Breast epithelium (tissue), 3 donors: Measurements from ENCODE around the gene EEF1AKMT2.

ENCODE experiments used
- POLR2A ChIP-seq: fragments of 450-650 bp; IDR thresholded peaks from one replicate; pipeline ENCODE4 v1.6.1; 2016; ENCODE audit warnings: antibody characterized with exemption, mild to moderate bottlenecking, moderate library complexity
- POLR2AphosphoS5 ChIP-seq, 3 donors: sonication (generic); formaldehyde crosslinking; IDR thresholded peaks; one replicate each; pipeline ENCODE4 v1.6.1; 2017; ENCODE audit warnings: antibody characterized with exemption in 3 of 3
- TF ChIP-seq, protein P1 (sequence below), 3 donors: fragments of 450-650 bp; IDR thresholded peaks; one replicate each; pipeline ENCODE4 v1.5.1; 2016 to 2017; ENCODE audit warnings: antibody characterized with exemption in 3 of 3, mild to moderate bottlenecking in 3 of 3, moderate library complexity in 3 of 3

- no peak for TF ChIP-seq POLR2AphosphoS5 (IDR thresholded peaks at IDR 0.05)
- TF ChIP-seq, protein P1, sequence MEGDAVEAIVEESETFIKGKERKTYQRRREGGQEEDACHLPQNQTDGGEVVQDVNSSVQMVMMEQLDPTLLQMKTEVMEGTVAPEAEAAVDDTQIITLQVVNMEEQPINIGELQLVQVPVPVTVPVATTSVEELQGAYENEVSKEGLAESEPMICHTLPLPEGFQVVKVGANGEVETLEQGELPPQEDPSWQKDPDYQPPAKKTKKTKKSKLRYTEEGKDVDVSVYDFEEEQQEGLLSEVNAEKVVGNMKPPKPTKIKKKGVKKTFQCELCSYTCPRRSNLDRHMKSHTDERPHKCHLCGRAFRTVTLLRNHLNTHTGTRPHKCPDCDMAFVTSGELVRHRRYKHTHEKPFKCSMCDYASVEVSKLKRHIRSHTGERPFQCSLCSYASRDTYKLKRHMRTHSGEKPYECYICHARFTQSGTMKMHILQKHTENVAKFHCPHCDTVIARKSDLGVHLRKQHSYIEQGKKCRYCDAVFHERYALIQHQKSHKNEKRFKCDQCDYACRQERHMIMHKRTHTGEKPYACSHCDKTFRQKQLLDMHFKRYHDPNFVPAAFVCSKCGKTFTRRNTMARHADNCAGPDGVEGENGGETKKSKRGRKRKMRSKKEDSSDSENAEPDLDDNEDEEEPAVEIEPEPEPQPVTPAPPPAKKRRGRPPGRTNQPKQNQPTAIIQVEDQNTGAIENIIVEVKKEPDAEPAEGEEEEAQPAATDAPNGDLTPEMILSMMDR (IDR thresholded peaks at IDR 0.05) = no peak
- no peak for TF ChIP-seq POLR2A
Measured at GRCh38 chr10:124733571-124734245, 58.0 kb downstream of the EEF1AKMT2 start.
